ENCODE data around the gene DCAF10.
"Not testable (repeated sequence)": the region's sequence is repeated elsewhere in the genome, so short reads cannot be mapped to it uniquely, and the experiment has no call there.

DCAF10 gene

DNA sequence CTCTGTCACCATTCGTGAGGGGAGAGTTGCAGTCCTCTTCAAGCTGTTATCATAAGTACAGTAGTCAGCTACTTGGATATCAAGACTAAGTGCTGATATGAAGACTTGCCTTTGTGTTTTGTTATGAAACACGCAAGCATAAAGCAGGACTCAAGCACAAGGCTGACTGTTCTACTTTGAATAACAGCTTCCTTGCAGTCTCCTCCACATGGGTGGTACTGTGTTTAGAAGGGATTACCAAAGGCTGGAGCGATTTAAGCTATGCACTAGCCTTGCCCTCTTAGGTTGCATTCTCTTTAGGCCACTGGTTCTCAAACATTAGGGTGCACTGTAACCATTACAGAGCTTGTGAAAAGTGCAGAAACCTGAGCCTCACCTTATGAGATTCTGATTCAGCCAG lies 61.9 kb downstream of the DCAF10 start:
- no peak for DNase-seq (ENCODE audit: low spot score)

DNA sequence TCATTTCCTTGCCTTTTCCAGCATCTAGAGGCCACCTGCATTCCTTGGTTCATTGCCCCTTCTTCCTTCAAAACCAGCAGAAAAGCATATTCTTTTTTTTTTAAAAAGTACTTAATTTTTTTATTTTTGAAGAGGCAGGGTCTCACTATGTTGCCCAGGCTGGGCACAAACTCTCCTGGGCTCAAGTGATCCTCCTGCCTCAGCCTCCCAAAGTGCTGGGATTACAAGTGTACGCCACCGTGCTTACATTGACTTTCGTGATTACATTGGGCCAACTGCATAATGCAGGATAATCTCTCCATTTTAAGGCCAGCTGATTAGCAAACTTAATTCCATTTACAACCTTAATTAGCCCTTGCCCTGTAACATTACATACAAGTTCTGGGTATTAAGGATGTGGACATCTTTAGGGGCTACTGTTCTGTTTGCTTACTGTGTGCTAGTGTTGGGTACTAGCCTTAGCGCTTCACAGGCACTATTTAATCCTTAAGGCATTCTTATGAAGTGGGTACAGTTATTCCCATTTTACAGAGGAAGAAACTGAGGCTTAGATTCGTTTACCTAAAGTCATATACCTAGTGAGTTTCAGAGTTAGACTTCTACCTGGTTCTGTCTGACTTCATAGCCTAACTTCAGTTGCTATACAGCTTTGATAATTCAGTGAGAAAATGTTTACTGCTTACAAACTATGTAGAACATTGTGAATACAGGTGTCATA lies 69.6 kb downstream of the DCAF10 start:
- no peak for DNase-seq (ENCODE audit: low spot score)

- no peak for DNase-seq (ENCODE audit: low spot score)
These were observed 70.2 kb downstream of the DCAF10 start for GRCh38 chr9:37870799-37871176.

DNA sequence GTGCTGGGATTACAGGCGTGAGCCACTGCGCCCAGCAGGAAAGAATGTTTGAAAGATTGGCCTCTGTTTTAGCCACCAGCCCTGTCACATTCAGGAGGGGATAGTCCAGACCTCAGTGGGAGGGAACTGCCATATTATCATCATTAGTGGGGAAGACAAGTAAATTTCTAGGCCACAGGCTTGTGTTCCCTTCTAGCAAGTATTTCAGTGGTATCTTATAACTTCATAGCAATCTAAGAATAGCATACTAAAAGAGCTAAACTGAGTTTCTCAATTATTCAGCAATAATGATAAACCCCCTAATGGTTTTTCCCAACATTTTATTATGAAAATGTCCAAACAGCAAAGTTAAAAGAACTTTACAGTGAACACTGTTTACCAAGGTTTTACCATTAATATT lies 73.4 kb downstream of the DCAF10 start:
- DNase-seq (ENCODE audit: low spot score) = no peak

GRCh38 chr9:37876376-37876775 lies 75.8 kb downstream of the DCAF10 start:
- no peak for DNase-seq (ENCODE audit: low spot score)

- no peak for DNase-seq (ENCODE audit: low spot score)
These were observed 80.4 kb downstream of the DCAF10 start for GRCh38 chr9:37880916-37881479.

- DNase-seq (ENCODE audit: low spot score) = not testable (repeated sequence)
These were observed 87.5 kb downstream of the DCAF10 start for GRCh38 chr9:37887977-37888583.

DNA sequence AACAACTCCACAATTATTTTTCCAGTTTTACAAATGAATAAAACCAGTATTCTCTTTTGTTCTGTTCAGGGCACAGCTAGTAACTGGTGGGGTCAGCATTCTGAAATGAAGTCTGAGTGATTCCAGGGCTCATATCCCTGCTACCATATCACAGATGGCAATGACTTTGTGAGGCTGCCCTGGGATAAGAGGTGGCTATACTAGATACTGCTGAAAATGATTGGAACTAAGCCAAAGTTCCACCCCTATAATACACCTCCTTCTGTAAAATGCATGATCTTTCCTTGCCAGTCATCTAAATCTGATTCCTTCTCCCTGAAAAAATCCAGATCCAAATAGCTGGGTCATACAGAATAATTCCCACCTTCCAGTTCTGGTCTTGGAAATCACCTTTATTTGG lies 88.9 kb downstream of the DCAF10 start:
- DNase-seq (ENCODE audit: low spot score) = no peak

DNA sequence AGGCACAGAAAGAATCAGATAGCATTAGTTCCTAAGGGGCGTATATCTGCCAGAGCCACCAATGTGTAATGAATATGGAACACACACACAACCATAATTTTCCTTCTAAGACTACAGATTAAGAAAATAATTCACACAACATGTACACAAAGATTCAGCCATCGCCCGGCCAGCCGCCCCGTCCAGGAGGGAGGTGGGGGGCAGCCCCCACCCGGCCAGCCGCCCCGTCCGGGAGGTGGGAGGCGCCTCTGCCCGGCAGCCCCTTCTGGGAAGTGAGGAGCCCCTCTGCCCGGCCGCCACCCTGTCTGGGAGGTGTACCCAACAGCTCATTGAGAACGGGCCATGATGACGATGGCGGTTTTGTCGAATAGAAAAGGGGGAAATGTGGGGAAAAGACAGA lies 90.4 kb downstream of the DCAF10 start:
- DNase-seq (ENCODE audit: low spot score) = not testable (repeated sequence)

DNA sequence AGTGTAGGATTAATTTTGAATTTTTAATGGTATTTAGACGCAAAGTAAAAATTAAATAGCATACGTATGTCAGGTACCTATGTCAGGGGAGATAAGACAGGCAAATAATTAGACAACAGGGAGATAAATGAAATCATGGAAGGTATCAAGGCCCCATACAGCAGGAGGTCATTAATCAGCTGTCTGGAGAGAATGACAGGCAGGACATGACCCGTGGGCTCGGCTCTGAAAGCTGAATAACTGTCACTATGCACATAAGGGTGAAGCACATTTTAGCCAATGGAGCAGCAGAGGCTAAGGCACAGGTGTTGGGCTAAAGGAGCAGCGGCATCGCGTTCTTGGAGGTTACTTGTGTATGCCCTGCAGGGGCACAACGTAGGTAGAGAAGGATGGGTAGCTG lies 91.5 kb downstream of the DCAF10 start:
- no peak for DNase-seq (ENCODE audit: low spot score)

DNA sequence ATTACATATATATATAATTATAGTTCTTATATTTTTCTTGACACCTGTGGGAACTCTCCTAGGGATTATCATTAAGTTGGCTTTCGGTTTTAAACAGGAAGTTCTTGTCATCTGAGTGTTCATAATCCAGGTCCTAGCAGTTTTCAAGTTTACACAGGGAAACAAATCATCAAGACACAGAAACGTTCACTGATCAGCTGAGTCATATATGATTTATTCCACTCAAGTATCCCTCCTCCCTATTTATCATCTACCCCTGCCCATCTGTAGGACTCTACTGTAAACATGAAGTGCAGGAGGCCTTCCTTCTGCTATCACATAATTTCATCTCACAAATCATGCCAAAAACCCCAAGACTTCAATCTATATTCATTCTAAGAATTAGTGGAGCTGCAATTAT lies 97.1 kb downstream of the DCAF10 start:
- no peak for DNase-seq (ENCODE audit: low spot score)

- no peak for DNase-seq (ENCODE audit: low spot score)
These were observed 98.4 kb downstream of the DCAF10 start for GRCh38 chr9:37899041-37899440.

GRCh38 chr9:37902131-37902530 lies 101.5 kb downstream of the DCAF10 start:
- no peak for DNase-seq (ENCODE audit: low spot score)

- no peak for DNase-seq (ENCODE audit: low spot score)
These were observed 102.4 kb downstream of the DCAF10 start for GRCh38 chr9:37902796-37903646.

GRCh38 chr9:37903647-37904444 lies 103.2 kb downstream of the DCAF10 start, which contains the start of gene SLC25A51:
Gene SLC25A51, minus strand, starts transcription at chr9:37904127. Its CDS starts 15,577 bp downstream, at chr9:37888550.
- DNase-seq (ENCODE audit: low spot score) = peak; percentile 98

- peak; percentile 34 for DNase-seq (ENCODE audit: low spot score)
These were observed 104.0 kb downstream of the DCAF10 start for GRCh38 chr9:37904445-37905130.

DNA sequence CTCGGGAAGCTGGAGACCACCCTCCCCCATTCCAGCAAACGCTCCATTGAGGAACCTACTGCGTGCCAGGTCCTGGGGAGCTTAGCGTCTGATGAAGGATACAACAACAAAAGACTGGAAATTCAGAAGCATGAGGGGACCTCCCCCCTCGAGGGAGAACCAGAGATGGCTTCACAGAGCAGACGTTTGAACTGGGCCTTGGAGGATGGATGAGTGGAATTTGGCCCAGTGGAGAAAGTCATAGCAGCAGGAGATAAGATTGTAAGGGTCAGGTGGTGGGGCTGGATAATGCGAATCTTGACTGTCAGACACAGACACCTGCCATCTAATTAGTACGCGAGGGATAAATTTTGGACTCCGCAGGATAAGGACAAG lies 104.5 kb downstream of the DCAF10 start:
- no peak for DNase-seq (ENCODE audit: low spot score)

DNA sequence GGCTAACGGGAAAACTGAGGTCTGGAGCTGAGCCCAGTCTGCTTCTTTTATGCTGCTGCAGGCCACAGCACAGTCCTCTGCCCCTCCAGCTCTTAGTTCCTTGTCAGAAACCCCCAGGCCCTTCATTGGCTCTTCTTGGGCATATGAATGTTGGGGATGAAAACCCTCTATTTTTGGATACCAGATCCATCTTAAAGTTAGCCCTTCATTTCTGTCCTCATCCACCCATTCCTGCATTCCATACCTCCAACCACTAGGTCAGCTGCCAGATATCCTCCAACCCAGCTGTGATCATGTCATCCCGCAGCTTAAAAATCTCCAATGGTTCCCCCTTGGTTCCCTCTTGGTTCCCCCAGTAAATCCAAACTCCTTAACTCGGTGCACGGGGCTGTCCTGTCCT lies 105.2 kb downstream of the DCAF10 start:
- no peak for DNase-seq (ENCODE audit: low spot score)

DNA sequence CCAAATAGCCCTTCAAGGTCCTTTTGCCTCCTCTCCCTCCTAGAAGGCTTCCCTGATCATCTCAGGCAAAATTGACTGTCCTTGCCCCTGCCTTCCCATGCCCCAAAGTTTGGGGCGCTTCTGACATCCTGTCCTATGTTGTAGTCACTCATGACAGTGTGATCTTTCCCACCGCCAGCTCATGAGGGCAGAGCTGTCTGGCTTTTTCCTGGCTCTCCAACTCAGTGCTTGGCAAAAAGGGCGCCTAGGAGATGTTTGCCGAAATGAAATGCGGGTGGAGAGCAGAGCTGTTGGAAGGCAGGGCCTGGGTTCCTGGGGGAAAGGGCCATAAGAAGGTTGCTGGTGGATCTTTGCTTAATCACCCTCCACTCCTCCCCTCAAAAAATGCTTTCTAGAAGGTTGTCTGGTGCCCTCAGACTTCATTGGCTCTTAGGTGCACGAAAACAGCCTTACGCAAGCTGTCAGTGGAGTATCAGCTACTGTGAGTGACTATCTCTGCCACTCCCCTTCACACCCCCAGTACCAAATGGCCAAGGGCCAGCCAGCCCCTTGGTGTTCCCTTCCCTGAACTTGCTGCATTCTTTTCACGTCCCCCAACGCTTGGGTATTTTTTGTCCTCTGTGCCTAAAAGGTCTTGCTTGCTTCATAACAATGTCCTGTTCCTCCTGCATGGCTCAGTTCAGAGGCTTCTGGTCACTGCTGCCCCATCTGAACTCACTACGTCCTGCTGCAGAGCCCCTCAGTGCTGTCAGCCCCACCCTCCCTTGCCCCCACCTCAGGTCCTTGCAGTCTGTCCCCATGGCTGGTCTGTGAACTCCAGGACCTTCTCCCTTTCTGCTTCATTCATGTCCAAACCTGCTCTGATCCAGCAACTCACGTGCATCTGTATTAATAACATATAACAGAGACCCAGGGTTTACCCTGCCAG lies 106.0 kb downstream of the DCAF10 start:
- DNase-seq (ENCODE audit: low spot score) = no peak

GRCh38 chr9:37908283-37908682 lies 107.7 kb downstream of the DCAF10 start:
- no peak for DNase-seq (ENCODE audit: low spot score)

All from iPS-NIHi11 (cell line).